NT2/D1 (cell line): ENCODE data around the gene AMY1A.
"Not testable (repeated sequence)": the region's sequence is repeated elsewhere in the genome, so short reads cannot be mapped to it uniquely, and the experiment has no call there.

Experiments
- SUZ12 ChIP-seq: IDR thresholded peaks from 2 replicates; pipeline ENCODE4 v1.6.1; 2011; ENCODE audit not compliant: insufficient read length, insufficient read depth; ENCODE audit errors: extremely low read depth
- YY1 ChIP-seq: IDR thresholded peaks from 2 replicates; pipeline ENCODE4 v1.6.1; 2011; ENCODE audit not compliant: insufficient read length, insufficient read depth
- ZNF274 ChIP-seq: IDR thresholded peaks from 2 replicates; pipeline ENCODE4 v1.6.1; 2011; ENCODE audit warnings: mild to moderate bottlenecking, low read depth, low read length

DNA sequence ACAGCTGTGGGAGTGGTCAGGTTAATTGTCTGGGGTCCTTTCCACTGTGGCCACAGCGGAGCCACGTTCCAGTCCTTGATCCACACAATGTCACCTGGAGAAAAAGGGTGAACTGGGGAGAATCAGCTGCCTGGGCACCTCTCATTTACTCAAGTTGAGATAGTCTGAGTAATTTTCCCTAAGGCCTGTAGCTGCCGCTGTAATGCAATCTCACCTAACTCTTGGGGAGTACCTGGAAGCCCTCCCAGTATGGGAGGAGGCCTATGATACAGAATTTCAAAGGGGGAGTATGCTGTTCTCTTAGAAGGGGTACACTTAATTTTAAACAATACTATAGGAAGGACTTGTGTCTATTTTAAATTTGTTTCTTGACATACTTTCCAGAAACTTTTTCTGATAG lies 5.3 kb upstream of the AMY1A start:
- TF ChIP-seq YY1, ZNF274, SUZ12: not testable (repeated sequence)
